Mucosa of gallbladder (tissue), 1 donor: ENCODE results near the gene TBX2. TPM values are rescaled to one million over a fixed set of nuclear protein-coding genes. Genes with fewer than 3 reads are reported as not detected.
"Not testable (repeated sequence)": the region's sequence is repeated elsewhere in the genome, so short reads cannot be mapped to it uniquely, and the experiment has no call there.

ENCODE experiments used
- DNase-seq: peaks from one replicate; pipeline ENCODE4 v3.0.0-alpha.2; 2020; ENCODE audit warnings: low spot score
- total RNA-seq: library from RNA; stranded (reverse); gene quantifications from one replicate; pipeline ENCODE4 v1.2.1, GENCODE V29; 2021
- donor health status: DM: no; HTN: no; CAD: no.

TBX2 gene
- total RNA-seq, 1 donor from 2014 or later = 33.9 TPM

DNA sequence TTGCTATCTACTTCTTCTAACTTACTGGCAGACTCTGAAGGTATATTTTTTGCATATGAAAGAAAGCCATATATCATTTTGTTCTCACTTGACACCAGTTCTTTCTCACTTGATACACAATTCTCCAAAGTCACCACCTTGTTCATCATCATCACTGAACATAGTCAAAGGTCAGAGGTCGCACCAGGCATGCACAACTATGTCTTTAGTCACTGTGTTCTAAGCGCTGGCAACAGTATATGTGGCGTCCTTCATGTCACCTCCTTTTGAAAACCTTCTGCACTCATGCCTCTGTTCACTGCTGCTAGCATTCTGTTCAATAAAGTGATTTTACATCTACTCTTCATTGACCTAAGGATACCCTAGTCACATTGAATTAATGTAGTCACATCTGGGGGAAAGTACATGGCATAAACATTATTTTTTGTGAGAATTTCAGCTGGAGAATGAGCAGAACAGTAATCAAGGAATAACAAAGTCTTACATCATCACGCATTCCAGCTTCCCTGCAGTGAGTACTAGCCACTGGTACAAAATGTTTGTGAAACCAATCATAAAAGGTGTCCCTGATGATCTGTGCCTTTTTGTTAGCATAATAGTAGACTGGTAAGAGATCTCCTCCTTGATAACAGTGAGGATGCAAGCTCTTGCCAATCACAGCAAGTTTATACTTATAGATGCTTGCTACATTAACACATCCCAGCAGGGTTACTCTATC, 32.1 kb downstream of the TBX2 start:
- DNase-seq = no peak

DNA sequence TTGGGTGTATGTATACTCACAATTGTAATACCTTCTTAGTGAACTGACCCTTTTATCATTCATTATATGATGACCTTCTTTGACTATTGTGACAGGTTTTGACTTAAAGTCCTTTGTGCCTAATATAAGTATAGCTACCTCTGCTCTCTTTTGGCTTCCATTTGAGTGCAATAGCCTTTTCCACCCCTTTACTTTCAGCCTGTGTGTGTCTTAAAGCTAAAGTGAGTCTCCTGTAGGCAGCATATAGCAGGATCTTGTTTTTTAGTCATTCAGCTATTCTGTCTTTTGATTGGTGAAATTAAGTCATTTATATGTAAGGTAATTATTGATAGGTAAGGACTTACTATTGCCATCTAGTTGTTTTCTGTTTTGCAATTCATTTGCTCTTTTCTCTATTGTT, 36.6 kb downstream of the TBX2 start:
- DNase-seq = no peak

DNA sequence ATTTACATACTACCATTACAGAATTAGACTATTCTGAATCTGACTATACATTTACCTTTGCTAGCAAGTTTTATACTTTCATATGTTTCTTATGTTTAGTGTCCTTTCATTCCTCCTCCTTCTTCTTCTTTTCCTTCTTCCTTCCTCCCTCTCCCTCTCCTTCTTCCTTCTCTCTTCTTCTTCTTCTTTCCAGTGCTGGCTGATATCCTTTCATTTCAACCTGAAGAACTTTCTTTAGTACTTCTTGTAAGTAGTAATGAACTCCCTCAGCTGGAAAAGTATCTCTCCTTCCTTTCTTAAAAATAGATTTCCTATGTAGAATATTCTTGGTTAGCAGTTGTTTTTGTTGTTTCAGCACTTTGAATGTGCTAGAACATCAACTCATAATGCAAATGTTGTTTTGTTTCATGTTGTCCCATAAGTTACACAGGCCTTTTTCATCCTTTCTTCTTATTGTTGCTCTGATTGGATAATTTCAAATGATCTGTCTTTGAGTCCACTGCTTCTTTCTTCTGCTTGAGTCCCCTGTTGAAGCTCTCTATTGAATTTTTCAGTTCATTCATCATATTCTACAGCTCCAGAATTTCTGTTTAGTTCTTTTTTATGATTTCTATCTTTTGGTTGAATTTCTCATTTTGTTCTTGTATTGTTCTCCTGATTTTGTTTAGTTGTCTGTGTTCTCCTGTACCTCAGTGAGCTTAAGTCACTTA, 37.5 kb downstream of the TBX2 start:
- DNase-seq = no peak

DNA sequence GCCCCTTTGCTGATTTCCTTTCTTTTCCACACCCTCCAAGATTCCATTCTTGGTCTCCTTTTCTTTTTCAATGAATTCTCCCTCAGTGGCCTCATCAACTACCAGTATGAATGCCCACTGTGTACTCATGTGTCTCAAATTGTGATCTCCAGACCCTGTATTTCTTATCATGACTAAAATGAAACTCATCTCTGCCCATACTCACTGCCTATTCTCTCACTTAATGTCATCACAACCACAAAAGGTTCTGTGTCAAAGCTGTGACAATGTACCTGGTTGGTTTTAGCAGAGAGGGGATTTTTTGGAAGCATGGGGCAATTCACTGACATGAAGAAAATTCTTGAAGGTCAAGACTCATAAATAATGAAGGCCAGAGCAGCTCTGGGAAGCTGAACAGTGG, 41.1 kb downstream of the TBX2 start:
- DNase-seq = no peak

DNA sequence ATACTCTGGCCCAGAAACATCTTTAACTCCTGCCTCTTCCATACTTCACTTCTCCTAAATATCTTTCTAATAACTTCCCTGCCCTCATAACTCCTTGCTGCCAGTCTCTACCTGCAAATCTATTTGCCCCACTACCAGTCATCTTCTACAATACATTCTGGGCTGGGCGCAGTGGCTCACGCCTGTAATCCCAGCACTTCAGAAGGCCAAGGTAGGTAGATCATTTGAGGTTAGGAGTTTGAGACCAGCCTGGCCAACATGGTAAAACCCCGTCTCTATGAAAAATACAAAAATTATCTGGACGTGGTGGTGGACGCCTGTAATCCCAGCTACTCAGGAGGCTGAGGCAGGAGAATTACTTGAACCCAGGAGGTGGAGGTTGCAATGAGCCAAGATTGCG, 41.9 kb downstream of the TBX2 start:
- not testable (repeated sequence) for DNase-seq

DNA sequence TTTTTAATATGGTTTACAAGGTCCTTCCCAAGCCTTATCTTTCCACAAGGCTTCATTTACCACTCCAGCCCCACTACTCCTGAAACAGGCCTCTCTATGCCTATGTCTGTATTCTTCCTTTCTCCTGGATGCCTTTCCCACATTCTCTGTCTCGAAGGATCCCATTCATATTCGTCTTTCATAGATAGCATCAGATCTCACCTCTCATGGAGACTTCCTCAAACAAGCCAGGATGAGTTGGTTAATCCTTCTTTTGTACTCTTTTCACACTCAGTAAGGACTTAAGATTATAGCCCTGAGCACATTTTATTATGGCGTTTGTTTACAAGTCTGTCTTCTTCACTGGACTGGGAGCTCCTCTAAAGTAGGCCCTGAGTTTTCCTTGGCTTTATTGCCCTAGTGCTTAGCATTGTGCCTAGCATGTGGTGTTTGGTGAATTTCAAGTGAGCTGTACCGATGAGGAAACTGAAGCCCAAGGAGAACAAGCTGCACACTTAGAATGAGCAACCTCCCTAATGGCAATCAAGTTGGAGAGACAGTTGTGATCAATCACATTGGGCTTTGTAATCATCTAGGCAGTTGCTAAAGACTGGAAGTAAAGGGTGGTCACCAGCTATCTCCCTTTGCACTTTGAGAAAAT, 42.6 kb downstream of the TBX2 start:
- DNase-seq = no peak

DNA sequence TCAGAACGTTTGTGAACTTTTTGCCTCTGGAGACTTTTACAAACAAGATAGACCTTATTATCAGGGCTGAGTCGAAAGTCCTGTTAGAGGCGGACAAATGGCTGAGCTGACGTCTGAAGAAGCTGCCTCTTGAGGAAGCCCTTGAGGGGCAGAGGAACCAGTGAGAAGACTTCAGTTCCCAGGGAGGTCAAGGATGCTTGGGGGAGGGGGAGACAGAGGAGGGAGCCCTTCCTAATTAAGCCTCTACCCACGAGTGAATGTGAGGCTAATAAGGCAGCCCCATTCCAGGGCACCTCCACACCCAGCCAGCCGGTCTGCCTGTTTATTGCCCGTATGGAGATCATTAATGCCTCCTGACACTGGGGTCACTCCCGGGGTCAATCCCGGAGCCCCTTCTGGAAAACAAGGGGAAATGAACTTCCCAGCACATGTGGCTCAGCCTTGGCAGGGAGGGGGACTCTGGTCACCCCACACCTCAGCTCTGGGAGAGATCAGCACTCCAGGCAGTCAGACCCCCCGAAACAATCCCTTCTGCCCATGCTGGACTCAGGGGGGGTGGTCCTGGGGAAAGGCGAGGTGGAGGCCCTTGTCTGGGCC, 43.3 kb downstream of the TBX2 start:
- no peak for DNase-seq

DNA sequence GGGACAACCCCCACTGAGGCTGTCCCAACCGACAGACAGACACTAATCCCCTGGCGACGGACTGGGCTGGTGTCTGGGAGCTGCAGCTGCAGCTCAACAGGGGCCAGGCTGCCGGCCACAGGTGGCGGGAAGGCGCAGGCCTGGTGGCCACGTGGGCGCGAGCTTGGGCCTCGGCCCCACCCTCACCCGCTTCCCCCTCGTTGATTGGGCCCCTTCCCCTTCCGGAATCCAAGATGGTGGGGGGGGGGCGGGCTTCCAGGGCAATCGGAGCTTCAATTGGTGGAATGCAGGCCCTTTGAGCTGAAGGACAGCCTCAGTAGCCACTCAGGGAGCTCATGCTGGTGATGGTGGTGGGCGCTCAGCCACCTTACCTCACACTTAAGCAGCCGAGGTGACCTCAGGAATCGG, 43.8 kb downstream of the TBX2 start:
- DNase-seq = no peak

DNA sequence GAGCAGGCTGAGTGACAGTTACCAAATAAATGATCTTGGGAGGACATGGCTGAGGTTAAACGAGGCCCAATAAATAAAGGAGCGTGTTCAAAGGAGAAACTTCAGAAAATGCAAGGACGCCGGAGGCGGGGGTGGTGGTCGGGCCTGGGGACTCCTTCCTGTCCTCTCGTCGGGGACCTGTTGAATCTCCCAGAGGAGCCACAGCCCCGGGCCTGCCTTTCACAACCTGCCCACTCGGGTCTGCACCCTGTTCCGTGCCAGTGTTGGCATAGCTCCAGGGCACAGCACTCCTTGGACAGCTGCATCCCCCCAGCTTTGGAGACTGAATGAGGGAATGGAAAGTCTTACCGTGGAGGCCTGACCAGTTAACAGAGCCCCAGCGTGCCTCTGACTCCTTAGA, 44.4 kb downstream of the TBX2 start:
- no peak for DNase-seq

DNA sequence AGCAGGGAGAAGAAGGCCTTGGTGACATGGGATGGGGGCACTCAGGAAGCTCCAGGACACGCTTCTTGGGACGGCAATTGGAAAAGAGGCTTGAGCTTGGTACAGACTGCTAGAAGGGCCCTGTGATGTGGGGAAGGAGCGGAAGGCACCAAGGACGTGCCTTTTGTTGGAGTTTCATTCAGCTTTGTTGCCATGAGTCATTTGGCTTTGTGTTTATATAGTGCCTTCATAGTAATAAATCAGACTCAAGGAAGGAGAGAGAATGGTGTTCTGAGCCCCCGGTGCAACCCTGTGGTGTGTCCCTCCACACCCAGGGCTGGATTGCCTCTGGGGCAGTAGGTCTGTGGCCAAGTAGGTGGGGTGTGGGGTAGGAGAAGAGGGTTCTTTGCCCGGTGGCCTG, 45.2 kb downstream of the TBX2 start:
- DNase-seq = no peak

DNA sequence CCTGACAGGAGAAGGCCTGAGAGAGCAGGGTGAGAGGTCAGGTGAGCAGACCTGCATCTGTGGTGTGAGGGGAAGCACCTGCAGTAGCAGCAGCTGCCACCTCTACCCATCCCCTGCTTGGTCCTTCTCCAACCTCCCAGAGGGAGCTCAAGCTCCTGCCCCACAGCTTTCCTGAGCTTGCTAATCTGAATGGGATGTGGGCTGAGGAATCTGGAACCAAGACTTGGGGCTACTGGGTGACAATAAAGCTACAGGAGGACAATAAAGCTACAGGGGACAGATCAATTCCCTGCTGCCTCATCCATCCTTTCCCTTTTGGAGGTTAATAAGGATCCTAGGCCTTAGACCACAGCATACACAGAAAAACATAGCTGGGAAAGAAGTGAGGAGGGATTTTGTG, 47.7 kb downstream of the TBX2 start:
- DNase-seq = no peak

DNA sequence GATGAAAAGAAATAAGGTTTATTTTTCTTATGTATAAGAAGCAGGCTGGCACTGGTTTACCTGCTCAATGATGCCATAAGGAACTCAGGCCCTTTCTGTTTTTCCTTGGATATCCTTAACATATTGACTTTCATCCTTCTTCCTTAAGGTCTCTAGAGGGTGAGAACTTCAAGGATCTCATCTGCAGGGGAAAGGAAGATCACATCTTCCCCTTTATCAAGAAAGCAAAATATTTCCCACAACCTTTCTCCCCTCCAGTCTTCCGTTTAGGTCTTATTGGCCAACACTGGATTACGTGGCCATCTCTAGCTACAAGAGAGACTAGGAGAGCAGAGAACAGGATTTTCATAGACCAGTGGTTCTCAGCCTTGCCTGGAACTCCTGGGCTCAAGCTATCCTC, 48.4 kb downstream of the TBX2 start:
- DNase-seq = no peak

DNA sequence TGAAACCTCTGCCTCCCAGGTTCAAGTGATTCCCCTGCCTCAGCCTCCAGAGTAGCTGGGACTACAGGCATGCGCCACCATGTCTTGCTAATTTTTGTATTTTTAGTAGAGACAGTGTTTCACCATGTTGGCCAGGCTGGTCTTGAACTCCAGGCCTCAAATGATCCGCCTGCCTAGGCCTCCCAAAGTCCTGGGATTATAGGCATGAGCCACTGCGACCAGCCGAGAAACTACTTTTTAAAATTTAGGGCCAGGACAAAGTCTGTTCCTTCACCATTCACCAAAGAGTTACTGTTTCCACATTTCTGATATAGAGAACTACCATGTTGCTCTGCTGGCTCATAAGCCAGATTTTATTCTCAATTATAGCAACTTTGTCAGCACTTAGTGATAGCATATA, 49.5 kb downstream of the TBX2 start:
- DNase-seq = not testable (repeated sequence)

DNA sequence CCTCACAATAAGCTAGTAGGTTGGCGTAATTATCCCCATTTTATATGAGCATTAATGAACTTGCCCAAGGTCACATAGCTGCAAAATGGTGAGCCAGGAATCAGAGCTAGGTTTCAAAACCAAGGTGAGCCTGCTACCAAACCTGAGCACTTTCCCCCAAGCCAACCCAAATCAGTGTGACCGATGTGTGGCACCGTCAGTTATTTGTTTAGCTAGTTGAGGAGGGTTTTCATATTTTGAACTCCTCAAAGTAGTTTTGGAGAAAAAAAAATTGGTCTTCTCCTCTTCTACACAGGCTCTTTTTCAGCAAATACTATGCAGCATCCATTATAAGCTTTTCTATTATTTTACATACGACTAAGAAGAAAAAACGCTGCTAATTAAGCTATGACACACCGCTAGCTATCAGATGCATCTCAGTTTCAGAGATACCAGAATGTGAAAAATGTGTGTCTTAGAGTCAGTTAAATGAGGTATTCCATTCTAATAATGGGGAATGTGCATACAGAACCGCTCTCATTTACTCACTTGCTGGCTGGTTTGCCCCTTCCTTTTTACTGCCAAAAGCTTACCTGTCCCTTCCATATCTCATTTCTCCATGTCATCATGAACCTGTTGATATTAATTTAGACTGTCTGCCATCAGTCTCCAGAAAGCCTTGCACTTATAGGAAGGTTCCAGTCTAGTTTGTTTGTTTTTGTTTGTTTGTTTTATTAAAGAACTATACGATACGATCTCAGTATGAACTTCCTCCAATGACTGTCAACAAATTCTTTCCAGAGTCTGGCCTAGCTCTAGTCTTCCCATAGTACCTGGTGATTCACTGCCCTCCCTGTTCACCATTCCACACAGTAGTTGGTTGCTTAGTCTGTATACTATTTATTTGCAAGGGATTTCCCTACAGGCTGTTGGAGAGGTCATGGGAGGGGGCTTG, 50.3 kb downstream of the TBX2 start:
- no peak for DNase-seq

DNA sequence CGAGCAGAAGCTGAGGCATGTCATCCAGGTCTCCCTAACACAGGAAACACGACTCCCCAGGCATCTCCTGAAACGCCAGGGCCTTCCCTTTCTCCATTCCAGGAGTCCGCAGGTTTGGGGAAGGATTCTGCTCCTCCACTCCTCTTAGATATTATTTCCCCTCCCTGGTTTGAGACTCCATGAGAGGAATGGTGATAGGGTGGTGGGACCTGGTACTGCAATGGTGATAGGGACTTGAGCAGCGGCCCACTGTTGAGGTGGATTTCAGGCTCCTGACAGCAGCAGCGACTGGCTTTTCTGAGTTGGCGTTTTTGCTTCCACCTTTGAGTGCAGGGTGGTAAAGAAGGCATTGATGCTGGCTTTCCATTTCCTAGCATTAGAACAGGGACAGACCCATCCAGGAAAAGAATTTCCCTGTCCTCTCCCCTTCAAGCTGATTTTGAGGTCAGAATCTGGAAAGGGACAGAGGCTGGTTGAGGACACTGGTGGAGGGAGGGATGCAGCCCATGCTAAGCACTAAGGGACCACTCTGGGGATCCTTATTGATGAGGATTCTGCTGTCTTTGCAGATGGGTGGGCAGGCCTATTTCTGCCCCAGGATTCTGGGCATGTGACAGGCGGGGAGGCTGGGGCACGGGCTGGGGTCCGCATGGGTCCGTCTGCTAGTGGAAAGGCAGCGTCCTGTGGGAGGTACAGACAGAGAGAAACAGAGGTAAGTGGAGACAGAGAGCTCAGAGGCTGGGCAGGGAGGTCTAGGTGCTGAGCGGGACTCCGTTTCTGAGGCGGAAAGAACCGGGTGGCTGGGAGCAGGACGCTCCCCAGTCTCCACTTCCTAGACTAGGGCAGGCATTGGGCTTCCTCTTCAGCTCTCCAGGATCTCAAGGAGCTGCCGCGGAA, 51.2 kb downstream of the TBX2 start:
- no peak for DNase-seq

DNA sequence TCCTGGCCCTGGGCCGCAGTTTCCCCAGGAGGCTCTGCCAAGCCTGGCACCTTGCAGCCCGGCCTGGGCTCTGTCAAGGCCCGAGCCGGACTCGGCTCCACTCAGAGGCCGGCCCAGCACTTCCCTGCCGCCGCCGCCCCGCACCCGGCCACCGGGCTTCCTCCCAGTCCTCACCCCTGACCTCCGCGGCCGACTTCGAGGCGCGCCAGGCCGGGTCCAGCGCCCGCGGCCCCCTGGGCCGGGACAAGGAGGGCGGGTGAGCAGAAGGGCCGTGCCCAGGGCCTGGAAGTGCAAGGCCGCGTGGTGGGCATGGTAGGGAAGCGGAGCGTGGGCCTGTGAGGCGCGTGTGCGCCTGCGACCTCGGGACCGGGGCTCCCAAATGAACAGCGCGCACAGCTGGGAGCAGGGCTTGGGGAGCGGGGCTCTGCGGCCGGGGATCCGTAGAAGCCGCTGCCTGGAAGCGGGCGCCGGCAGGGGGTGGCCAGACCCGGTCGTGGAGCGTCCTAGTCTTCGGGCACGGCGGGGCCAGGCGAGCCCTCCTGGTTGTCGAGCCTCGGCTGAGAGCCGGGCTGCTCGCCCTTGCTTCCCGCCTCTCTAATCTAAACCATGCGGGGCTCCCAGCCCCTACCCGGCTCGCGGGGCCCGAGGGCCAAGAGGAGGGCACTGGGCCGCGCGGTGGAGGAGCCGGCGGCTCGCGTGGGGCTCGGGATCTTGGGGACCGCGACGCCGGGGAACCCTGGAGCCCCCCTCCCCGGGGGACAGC, 52.1 kb downstream of the TBX2 start:
- no peak for DNase-seq

DNA sequence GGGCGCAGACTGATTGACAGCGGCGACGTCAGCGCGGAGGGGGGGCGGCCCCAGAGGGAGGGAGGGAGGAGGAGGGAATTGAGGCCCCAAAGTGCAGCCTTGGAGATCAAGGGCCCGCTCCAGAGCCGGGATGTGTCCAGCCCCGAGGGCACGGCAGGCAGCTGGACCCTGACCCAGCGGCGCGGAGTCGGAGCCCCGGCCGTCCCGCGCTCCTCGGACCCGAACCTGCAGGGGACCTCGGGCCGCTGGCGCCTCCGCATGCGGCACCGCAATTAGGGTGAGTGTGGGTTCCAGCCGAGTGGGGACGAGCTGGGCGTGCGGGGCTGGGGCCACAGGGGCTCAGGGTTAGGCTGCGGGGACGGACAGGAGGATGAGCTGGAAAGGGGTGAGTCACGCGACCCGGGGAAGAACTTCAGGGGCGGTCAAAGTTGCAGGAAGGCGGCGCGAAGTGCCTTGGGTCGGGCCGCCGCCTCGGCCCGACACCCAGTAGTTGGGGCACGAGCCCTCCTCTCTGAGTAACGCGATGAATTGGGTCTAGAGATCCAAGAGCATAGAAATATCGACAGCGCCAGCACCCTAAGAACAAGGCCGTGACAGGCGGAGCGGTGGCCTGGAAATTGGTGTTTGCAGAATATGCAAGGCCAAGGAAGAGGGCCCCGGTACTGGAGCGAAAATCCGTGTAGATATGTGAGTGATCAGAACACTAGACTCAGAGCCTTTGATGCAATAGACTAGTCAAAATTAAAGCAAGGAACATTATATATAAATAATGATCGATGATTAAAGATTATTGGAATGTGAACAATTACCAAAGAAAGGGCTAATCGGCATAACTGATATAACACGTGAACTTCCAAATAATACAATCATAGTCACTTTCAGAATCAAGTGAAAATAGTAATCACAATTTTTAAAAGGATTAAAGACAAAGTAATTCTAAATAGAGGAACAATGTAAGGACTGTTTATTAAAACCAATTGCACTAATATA, 53.0 kb downstream of the TBX2 start, which contains the start of gene TBX4:
TBX4 (plus strand) TSS at position 122 of the 990 bp plus-strand sequence. CDS start 4,069 bp downstream, outside the sequence.
- DNase-seq = no peak
